ENCODE results near the gene ROR1.
A peak's percentile ranks its signal among the peaks of the same experiment; 100 is the strongest.

Gene ROR1

DNA sequence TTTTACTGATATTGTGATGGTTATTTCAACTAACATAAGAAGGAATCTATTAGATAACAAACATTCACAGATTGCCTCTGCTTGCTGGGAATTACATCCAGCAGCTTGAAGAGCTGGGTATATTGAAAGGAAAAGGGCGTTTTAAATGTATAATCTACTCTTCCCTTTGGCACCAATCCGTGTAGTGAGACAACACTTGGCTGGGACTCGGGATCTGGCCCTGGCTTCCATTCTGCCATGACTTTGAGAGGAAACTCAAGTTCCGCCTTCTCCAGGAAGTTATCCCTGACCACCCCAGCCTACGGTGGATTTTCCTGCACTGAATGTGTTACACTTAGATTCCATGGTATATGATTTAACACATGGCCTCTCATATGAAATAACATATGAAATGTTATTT lies 342.7 kb downstream of the ROR1 start:
- DNase-seq (ENCODE audit: low spot score) (no peak), ATAC-seq (ENCODE audit: low read depth) (no peak)
- peaks cover 14% of the 10 kb centered on the region for H3K4me1 ChIP-seq (ENCODE audit: insufficient read depth, poor library complexity, severe bottlenecking)
- no peaks in the 10 kb centered on the region for H3K27me3 ChIP-seq (ENCODE audit: insufficient read depth, poor library complexity, severe bottlenecking)
- H3K27ac ChIP-seq (ENCODE audit: poor library complexity, severe bottlenecking), result no peak overlapping the region
- no peak overlapping the region for H3K4me3 ChIP-seq (ENCODE audit: severe bottlenecking)
- no peaks in the 10 kb centered on the region for H3K9me3 ChIP-seq (ENCODE audit: severe bottlenecking)
- TF ChIP-seq, protein P1, sequence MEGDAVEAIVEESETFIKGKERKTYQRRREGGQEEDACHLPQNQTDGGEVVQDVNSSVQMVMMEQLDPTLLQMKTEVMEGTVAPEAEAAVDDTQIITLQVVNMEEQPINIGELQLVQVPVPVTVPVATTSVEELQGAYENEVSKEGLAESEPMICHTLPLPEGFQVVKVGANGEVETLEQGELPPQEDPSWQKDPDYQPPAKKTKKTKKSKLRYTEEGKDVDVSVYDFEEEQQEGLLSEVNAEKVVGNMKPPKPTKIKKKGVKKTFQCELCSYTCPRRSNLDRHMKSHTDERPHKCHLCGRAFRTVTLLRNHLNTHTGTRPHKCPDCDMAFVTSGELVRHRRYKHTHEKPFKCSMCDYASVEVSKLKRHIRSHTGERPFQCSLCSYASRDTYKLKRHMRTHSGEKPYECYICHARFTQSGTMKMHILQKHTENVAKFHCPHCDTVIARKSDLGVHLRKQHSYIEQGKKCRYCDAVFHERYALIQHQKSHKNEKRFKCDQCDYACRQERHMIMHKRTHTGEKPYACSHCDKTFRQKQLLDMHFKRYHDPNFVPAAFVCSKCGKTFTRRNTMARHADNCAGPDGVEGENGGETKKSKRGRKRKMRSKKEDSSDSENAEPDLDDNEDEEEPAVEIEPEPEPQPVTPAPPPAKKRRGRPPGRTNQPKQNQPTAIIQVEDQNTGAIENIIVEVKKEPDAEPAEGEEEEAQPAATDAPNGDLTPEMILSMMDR (IDR thresholded peaks at IDR 0.05; ENCODE audit: poor library complexity, severe bottlenecking), result no peak
- H3K36me3 ChIP-seq (ENCODE audit: low read depth), result no peaks in the 10 kb centered on the region

DNA sequence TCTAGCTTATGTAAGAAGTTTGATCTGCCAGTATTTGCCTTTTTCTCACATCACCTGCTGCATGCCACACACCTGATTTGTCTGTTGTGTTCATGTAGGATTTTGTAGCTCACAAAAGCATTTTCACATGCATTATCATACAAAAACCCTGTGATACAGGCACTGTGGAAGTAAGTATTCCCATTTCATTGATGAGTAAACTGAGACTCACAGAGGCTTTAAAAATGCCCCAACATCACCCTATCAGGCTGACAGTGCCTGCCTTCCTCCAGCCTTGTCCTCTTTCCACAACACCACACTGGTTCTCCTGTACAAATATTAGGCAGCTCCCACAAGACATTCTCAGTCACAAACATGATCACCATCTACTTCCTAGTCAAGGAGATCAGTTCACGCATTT lies 343.7 kb downstream of the ROR1 start:
- DNase-seq (ENCODE audit: low spot score) (no peak), ATAC-seq (ENCODE audit: low read depth) (no peak)
- Histone ChIP-seq H3K36me3 (ENCODE audit: low read depth) (no peaks in the 10 kb centered on the region), H3K9me3 (ENCODE audit: severe bottlenecking) (no peaks in the 10 kb centered on the region), H3K4me1 (ENCODE audit: insufficient read depth, poor library complexity, severe bottlenecking) (peaks cover 11% of the 10 kb centered on the region), H3K27ac (ENCODE audit: poor library complexity, severe bottlenecking) (no peak overlapping the region), H3K27me3 (ENCODE audit: insufficient read depth, poor library complexity, severe bottlenecking) (no peaks in the 10 kb centered on the region), H3K4me3 (ENCODE audit: severe bottlenecking) (no peak overlapping the region)
- TF ChIP-seq, protein P1 (IDR thresholded peaks at IDR 0.05; ENCODE audit: poor library complexity, severe bottlenecking), result no peak

DNA sequence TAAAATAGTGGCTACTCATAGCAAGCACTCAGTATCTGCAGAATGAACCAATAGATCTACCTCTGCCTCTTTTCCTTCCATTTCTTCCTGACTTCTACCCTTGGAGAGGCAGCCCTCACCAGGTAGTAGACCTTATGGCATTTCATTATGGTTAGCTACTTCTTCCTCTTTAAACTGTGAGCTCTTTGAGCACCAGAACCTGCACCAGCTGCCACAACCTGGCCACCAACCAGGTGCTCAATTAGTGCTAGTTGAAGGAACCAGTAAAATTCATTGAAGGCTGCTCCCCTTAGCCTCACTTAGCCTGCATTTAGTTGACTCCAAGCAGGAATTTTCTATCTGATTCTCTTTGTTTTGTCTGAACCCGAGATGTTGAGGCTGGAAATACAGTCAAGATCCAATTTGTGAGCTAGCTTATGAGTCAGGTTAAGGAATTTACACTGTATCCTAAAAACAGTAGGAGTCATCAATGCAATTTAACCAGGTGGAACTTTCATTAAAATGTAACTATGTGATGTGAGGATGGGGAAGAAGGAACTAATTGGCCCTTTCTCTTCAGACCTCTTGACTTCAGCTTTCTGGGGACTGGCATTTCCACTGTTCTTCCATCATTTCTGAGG lies 348.1 kb downstream of the ROR1 start:
- no peaks in the 10 kb centered on the region for H3K36me3 ChIP-seq (ENCODE audit: low read depth)
- ATAC-seq (ENCODE audit: low read depth), result 0 out of 3 replicates have a peak, but pooled peaks have one; percentile 53
- no peaks in the 10 kb centered on the region for H3K27me3 ChIP-seq (ENCODE audit: insufficient read depth, poor library complexity, severe bottlenecking)
- no peak overlapping the region for H3K27ac ChIP-seq (ENCODE audit: poor library complexity, severe bottlenecking)
- peaks cover 11% of the 10 kb centered on the region for H3K4me1 ChIP-seq (ENCODE audit: insufficient read depth, poor library complexity, severe bottlenecking)
- H3K9me3 ChIP-seq (ENCODE audit: severe bottlenecking), result no peaks in the 10 kb centered on the region
- TF ChIP-seq, protein P1 (IDR thresholded peaks at IDR 0.05; ENCODE audit: poor library complexity, severe bottlenecking), result no peak
- H3K4me3 ChIP-seq (ENCODE audit: severe bottlenecking), result no peak overlapping the region
- no peak for DNase-seq (ENCODE audit: low spot score)

GRCh38 chr1:64122588-64122987 lies 348.8 kb downstream of the ROR1 start:
- Histone ChIP-seq H3K4me3 (ENCODE audit: severe bottlenecking) (no peak overlapping the region), H3K9me3 (ENCODE audit: severe bottlenecking) (no peaks in the 10 kb centered on the region), H3K4me1 (ENCODE audit: insufficient read depth, poor library complexity, severe bottlenecking) (peaks cover 11% of the 10 kb centered on the region), H3K27ac (ENCODE audit: poor library complexity, severe bottlenecking) (no peak overlapping the region), H3K36me3 (ENCODE audit: low read depth) (no peaks in the 10 kb centered on the region), H3K27me3 (ENCODE audit: insufficient read depth, poor library complexity, severe bottlenecking) (no peaks in the 10 kb centered on the region)
- ATAC-seq (ENCODE audit: low read depth) (no peak), DNase-seq (ENCODE audit: low spot score) (no peak)
- TF ChIP-seq, protein P1 (IDR thresholded peaks at IDR 0.05; ENCODE audit: poor library complexity, severe bottlenecking), result no peak

DNA sequence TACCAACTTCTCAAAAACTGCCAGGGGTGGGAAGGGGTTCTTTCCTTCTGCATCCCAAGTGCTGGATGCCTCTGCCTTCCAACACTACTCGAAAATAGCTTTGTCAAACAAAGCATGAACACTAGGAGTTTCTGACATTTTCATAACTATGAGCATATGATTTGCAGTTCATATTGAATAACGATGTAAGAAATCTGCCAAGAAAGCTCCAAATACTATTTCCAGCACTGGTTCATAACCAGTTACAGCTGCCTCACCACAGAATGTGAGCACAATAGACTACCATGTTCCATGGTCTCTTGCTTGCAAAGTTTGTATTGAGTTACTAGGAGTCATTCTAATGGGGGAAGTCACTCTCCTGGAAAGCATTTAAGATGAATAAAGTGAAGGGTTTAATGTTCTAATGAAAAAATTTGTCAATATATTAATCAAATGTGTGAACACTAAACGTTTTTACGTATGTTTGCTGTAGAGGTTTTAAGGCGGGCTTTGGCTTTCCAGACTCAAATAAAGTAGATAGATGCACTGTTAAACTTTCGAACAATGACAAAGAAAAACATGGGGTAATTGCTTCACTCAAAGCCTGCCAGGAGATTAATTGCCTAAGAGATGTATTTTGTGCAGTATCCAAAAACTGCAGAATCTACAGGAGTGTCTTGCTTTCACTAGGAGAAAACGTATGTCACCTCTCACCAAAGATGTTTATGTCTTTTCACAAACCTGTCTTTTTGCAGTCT lies 351.1 kb downstream of the ROR1 start:
- Histone ChIP-seq H3K4me1 (ENCODE audit: insufficient read depth, poor library complexity, severe bottlenecking) (peaks cover 3% of the 10 kb centered on the region), H3K27me3 (ENCODE audit: insufficient read depth, poor library complexity, severe bottlenecking) (no peaks in the 10 kb centered on the region), H3K27ac (ENCODE audit: poor library complexity, severe bottlenecking) (no peak overlapping the region), H3K9me3 (ENCODE audit: severe bottlenecking) (no peaks in the 10 kb centered on the region), H3K36me3 (ENCODE audit: low read depth) (no peaks in the 10 kb centered on the region), H3K4me3 (ENCODE audit: severe bottlenecking) (no peak overlapping the region)
- DNase-seq (ENCODE audit: low spot score), result no peak
- no peak for ATAC-seq (ENCODE audit: low read depth)
- TF ChIP-seq, protein P1 (IDR thresholded peaks at IDR 0.05; ENCODE audit: poor library complexity, severe bottlenecking), result no peak

Measured in RWPE2 (cell line).